NT2/D1 (cell line): ENCODE results near the gene SPINK1.

ENCODE experiments used
- SUZ12 ChIP-seq: IDR thresholded peaks from 2 replicates; pipeline ENCODE4 v1.6.1; 2011; ENCODE audit not compliant: insufficient read length, insufficient read depth; ENCODE audit errors: extremely low read depth
- YY1 ChIP-seq: IDR thresholded peaks from 2 replicates; pipeline ENCODE4 v1.6.1; 2011; ENCODE audit not compliant: insufficient read length, insufficient read depth
- ZNF274 ChIP-seq: IDR thresholded peaks from 2 replicates; pipeline ENCODE4 v1.6.1; 2011; ENCODE audit warnings: mild to moderate bottlenecking, low read depth, low read length

DNA sequence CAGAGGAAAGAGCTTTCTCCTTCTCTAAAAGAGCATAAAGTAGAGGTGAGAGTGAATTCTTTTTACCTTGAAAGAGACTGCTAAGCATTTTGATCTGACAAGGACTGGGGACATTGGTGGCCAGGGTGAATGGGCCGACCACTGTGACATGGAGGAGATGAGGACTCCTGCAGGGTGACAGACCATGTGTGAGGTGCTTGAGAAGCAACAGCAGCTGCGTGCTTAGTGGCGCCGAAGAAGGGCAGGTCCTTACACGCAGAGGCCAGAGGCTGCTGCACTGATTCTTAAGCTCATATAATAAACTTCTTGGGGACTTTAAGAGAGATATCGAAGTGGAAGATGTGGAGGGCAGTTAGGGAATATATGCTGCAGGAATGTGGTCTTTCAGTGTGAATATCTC lies 40.3 kb downstream of the SPINK1 start:
- TF ChIP-seq YY1 (no peak), ZNF274 (no peak), SUZ12 (no peak)
